NCI-H1694 (cell line): ENCODE data around the gene KCNS1.

ENCODE experiments used
- DNase-seq: peaks from one replicate; lab custom pipeline; 2025; lab: John Stamatoyannopoulos, UW

KCNS1 gene

DNA sequence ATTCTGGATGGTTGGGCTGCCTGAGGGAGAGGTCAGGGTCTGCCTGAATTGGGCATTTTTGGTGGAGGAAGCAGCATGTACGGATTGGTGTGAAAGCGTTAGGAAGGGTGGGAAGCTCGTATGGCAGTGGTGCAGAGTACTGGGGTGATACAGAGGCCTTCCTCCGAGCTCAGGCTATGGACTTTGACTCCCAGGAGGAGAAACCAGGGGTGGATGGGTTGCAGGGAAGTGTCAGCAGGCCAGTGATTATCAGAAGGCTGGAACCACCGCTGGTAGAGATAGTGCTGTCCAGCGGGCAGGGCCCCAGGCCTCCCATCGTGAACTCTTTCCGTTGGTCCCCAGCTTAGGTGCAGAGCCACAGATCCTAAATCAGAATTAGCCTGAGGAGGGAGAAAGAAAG is 8.7 kb upstream of the KCNS1 start:
- no peak for DNase-seq

DNA sequence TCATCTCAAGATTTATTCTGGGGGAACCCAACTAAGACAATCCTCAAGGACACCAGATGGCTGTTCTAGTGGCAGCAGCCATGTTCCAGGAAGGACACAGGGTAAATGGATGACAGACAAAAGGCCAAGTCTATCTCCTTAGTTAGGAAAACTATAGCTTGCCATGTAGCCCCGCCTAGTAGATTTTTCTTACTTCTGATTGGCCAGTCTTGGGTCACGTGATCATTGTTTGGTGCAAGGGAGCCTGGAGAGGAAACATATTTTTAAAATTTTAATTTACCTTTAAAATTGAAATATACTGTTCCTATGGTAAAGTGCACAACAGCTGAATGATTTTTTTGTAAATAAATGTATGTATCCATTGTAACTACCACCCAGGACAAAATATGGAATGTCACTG is 4.4 kb upstream of the KCNS1 start:
- DNase-seq = no peak

DNA sequence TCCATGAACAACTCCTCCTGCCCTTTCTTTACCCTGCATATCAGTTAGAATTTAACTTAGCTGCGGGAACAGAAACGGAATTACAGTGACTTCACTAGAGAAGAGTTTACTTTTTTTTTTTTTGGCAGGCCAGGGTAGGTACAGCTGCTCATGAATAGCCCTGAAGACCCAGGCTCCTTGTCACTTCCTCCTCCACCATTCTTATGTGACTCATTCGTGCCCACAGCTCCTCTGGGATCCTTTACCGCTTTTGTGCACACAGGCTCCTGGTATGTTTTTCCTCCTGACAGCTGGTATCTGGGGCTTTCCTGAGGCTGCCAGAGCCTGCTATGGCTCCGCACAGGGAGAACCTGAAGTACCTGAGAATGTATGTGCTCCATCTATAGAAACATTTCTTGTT is 3.9 kb upstream of the KCNS1 start:
- DNase-seq = no peak

DNA sequence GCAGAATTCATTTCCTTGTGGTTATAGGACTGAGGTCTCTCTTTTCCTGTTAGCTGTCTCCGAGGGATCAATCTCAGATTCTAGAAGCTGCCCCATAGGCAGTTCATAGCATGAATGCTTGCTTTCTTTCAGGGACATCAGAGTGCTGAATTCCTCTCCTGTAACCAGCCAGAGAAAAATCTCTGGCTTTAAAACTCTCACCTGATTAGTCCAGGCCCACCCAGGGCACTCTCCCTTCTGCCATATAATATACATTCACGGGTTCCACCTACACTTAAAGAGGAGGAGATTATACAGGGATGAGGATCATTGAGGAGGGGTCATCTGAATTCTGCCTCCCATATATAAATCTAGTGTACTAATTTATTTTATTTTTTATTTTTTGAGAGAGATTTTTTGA is 2.1 kb upstream of the KCNS1 start:
- no peak for DNase-seq

DNA sequence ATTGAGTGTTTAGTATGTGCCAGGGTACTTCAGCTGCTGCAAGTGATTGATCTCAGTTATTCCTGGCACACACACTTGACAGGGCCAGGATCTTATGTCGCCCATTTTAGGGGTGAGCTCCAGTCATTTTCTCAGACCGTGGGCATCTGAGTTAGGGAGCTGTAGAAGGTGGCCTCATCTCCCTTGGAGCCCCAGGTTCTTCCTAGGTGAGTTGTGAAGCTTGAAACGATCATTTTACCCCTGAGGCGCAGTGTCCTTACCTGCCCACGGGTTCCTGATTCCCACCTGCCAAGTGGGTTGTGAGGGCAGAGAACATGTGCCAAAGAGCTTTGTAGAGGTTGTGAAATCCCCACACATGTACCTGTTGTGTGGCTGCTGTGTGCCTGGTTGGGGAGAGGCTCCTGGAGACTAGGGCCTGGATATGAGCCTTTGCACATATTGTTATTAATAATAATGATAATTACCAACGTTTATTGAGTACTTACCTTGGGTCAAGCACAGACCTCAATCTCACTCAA is 465 bp upstream of the KCNS1 start:
- no peak for DNase-seq

DNA sequence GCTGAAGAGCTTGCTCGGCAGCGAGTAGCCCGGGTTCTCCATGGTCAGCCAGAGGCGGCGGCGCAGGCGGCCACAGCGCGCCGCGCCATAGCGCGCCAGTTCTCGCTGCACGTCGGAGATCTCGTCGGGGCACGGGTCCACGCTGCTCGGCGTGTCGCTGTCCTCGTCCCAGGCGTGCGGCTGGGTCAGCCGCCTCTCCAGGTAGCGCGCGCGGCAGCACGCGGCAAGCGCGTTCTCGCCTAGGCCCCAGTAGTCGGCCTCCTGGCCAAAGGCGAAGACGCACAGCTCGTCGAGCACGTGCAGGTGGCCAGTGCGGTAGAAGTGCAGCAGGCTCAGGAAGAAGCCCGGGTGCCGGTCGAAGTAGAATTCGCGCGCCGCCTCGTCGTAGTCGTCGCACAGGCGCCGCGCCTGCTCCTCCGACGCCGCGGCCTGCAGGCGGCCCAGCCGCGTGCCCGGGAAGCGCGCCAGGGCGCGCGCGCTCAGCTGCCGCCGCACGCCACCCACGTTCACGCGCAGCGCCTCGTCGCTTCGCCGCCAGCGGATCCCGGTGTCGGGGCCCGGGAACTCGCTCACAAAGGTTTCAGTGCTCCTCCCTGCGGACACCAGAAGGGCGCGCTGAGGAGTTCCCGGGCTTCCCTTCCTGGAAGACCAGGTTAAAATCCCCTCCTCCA is 2.7 kb downstream of the KCNS1 start:
- no peak for DNase-seq

DNA sequence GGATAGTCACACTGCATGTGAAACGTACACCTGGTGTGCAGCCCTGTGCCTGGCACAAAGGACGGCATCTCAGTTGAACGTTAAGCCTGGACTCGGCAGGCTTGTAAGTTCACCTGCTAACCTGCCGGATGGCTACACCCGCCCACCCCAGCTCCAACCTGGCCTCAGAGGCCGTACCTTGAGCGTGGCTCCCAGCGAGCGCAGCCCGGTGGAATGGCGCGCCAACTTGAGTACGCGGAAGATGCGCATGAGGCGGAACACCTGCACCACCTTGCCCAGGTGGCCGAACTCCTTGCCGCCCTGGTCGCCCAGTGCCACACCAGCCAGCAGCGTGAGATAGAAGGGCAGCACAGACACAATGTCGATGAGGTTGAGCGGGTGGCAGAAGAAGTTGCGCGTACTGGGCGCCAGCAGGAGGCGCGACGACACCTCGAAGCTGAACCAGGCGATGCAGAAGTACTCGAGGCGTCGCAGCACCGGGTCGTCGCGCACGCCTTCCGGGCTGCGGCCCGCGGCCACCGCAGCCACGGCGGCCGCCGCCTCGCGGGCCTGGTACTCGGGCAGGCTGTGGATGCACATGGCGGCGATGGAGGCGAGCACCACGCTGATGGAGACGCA is 3.3 kb downstream of the KCNS1 start:
- no peak for DNase-seq

DNA sequence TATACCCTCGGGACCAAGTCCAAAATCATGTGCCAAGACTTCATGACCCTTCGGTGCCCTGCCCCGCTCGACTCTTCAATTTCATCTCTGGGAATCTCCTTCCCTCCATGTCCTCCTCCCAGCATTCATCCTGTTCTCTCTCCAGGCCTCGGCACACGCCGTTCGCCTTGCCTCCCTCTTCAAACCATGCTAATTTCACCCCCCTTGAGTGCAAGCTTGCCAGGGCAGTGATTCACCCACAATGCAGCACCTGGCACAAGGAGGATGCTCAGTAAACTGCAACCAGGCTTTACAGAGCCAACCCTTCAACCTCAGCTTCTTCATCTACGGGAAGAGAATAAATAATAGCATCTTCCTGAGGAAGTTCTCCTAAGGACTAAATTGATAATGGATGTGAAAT is 4.1 kb downstream of the KCNS1 start:
- DNase-seq = no peak

DNA sequence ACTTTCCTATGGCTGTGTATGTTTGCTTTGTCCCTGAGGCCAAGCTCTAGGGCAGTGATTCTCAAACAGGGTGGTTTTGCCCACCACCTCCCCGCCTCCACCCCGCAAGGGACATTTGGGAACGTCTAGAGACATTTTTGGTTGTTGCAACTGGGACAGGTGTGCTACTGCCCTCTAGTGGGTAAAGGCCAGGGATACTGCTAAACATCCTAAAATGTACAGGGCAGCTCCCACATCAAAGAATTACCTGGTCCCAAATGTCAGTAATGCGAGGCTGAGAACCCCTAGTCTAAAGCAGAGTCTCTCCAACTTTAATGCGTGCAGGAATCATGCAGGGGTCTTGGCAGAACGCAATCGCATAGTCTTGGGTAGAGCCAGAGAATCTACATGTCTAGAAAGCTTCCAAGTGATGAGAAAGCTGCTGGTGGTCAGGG is 5.1 kb downstream of the KCNS1 start:
- DNase-seq = peak; percentile 29

DNA sequence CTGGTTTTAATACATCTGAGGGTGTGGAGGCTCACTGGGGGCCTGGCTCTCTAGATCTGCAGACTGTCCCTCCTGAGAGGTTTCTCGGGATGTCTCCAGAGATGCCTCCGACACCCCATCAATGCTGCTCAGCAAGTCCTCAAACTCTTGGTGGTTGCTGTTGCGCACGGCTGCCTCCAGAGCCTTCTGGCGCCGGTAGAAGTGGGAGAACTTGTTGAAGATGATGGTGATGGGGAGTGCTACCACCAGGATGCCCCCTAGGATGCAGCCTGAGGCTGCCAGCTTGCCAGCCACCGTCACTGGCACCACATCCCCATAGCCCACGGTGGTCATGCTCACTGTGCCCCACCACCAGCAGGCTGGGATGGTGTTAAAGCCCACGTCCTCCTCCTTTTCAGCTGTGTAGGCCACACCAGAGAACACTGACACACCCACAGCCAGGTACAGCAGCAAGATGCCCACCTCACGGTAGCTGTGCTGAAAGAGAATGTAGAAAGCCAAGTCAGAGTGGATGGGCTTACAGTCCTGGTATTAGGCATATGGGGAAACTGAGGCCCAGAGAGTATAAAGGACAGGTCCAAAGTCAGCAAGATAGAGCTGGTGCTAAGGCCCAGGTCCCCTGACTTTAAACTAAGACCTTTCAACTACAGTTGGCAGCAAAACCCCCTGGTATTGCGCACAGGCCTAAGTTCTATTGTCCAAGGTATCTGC is 5.9 kb downstream of the KCNS1 start:
- DNase-seq = no peak

DNA sequence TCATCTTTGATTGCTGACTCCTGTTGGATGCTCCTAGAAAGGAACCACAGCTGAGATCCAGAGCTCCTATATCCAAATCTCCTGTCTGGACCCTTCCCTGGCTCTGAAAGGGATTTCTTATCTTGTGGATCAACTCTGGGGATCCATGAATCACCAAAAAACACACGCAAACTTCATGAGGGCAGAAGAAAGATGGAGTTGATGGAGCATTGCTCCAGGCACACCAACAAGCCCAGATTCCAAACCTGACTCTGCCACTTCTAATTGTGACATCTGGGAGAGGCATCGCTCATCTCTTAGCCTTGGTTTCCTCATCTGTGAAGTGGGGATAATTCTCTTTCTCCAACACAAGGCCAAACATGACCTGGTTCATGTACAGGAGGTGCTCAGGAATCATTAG is 6.7 kb downstream of the KCNS1 start:
- no peak for DNase-seq

DNA sequence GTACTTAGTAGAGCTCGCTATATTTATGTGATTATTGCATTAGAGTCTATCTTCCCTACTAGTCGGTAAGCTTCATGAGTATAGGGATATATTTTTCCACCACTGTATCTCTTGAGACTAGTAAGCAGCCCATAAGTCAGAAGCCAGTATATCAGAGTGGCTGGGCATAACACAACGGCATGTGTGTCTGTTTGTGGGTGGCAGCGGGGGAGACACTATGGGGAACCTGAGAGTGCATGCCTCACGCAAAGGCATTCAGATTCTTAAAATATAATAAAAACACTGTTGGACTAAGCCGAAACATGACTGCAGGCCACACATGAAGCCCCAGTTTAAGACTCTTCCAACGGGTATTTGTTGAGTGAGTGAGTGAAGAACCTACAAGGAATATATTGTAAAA is 8.0 kb downstream of the KCNS1 start:
- no peak for DNase-seq

DNA sequence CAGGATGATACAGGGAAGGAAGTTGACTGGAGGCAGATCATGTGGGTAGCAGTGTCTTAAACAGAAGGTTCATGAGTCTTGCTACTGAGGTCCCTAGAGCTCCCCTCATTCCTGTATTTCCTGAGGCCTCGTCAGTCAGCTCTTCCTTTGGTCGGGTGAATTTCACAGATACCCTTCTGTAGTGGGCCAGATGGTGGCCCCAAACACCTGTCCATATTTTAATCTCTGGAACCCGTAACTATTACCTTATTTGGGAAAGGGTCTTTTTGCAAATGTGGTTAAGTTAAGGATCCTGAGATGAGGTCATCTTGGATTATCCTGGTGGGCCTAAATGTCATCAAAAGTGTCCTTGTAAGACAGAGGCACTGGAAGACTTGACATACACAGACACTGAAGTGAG is 9.6 kb downstream of the KCNS1 start:
- DNase-seq = no peak

DNA sequence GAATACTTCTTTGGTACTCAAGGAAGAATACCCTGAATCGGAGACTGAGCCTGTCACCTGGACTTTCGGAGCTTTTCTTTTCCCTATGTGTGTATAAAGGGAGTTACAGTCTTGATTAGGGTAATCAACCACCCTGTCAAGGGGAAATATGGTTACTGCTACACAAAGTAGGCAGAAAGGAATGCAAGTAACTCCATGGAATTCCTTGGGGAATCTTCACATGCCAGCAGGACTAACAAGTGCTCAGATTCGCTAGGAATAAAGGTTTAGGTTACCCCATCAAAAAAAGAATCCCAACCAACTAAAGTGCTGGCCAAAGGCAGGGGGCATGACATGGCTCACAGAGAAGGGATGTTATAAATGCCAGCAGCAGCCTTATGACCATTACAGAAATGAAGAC is 10.4 kb downstream of the KCNS1 start:
- DNase-seq = no peak

DNA sequence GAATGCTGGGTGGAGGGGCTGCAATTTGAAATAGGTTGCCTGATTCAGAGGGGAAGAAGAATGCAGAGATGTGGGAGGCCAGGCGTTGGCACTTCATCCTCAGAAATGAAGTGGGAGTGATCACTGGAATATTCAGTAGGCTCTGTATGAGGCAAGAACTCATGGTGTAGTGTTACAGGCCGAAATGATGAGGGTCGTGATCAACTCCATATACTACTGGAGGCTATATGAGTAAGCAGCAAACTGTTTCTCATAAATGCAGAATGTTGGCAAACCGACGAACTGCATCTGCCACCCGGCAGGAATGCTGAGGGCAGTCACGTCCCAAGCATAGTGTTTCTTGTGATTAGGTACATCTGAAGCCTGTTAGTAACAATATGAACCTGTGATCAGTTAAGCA is 12.7 kb downstream of the KCNS1 start:
- no peak for DNase-seq

DNA sequence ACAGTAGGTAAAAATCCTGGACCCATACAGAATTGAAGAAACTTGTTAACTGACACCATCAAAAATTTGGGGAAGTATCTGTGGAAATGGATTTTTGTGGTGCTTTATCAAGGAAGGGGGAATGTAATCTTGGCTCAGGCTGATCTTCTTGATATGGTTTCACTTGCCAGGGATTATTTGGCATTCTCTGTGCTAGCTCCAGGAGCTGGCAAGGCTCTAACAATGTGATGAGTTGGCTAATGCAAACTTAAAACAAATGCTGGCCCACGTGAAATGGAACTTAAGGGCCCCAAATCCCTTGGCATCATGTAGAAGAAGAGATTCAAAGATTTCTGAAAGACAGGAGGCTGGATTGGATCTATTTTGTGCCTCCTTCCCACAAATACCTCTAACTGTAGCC is 13.1 kb downstream of the KCNS1 start:
- DNase-seq = no peak

DNA sequence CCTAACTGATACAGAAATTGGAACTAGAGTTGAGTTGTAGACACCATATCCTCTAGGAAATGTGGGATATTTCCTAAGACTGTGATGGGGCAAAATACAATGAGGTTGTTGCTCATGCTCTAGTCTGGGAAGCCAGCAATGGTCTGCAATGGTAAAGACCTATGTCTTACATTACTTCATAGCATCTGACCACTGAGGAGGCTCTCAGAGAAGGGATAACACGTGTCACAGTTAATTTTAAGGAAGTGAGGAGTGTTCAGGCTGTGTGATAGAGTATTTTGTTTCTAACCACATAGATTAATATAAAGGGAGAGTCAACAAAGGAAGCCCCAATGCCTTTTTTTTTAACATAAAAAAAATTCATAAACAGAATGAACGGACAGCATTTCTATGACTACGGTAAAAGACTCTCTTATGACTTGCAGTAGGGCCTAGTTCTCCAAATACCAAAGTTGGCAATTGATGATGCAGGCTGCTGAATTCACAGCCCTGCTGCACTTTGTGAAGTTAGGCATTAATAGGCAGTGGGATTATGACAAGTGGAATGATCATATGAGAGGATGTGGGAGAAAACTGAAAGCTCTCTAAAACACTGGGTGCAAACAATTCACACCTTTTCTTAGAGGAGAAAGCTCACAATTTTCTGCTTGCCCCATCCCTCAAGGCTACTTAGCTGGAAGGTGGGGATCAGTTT is 13.7 kb downstream of the KCNS1 start:
- DNase-seq = no peak

DNA sequence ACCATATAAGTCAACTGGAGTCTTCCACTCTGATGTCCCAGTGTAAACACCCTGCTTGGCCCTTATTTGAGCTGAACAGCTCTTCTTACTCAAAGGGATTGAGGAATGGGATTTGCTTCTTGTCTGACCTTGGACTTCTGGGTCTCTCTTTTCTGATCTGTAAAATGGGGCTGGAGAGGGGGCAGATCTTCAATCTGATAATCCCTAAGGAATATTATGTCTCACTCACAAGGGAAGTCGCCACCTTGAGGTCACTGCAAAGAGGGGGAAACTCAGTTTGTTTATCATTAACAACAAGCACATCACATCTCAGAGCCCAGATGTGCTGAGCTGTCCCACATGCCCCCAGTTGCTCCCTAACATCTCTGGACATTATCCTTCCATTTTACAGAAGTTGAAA is 15.1 kb downstream of the KCNS1 start:
- DNase-seq = no peak

DNA sequence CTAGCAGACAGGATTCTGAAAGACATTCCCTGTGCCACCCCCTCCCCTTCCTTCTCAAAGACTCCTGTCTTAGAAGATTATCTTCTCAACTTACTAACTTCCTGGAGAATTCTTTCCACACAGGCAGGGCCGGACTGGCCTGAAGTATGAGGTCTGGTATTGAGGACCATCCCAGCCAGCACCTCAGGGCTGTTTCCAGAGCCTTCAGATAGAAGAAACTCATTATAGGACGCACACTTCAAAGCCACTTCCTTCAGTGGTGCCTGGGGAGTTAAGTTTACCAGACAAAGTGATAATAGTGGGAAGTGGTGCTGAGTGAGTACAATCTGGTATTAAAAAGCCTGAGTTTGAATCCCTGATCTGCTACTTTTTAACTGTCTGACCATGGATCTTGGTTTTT is 15.6 kb downstream of the KCNS1 start:
- no peak for DNase-seq

DNA sequence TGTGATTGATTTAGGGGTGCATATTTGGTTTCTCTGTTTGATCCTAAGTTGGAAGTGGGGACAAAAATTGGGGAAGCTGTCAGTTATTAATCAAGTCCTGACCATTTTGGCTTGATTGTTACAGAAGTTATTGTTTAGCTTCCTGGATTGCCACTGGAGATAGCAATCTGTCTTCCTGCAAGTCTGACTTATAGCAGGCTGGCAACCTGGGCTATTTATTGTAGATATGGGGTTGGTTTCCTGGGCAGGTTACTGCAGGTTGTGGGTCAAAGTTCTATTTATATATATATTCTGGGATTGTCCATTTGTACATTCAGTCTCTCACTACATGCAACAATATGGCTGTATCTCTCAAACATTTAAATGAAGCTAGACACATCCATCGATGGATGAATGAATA is 17.8 kb downstream of the KCNS1 start:
- DNase-seq = no peak

DNA sequence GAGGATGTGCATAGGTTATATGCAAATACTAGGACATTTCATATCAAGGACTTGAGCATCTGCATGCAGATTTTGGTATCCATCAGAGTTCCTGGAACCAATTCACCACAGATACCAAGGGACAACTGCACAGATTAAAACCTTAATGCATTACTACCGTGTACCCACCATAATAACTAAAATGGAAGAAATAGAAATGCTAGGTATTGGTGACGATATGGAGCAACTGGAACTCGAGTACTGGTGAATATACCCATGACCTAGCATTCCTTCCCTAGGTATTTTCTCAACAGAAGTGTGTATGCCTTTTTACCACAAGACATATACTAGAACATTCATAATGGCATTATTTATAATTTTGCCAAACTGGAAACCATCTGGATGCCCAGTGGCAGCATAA is 18.5 kb downstream of the KCNS1 start:
- no peak for DNase-seq

DNA sequence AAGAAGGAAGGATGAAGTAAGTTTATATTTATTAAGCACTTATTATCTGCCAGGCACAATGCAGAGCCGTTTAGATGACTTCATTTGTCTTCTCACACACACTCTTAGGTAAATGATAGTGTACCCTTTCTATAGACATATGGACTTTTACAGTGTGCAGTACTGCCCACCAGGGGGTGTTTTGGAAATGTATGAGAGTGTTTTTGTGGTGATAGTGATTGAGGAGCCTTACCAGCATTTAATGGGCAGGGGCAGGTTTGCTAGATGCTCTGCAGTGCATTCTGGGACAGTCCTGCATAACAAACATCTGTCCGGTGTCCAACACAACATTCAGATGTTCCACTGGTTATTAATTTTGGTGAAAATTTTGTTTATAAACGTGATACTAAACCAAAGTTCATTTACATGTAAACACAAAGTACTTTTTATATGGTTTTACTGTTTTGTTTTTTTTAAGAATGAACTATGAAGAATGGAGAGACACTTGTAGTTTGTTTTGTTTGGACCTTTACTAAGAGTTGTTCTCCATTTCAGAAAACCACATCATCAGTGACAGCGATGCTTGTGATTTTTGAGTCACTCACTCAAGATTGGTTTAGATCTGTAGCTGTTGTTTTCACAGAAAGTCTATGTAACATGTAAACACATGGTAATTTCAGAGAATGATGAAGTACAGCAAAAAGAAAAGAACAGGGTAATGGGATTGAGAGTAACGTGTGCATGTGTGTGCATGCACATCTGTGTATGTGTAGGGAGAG is 19.9 kb downstream of the KCNS1 start:
- no peak for DNase-seq
